Esophagus mucosa (tissue), 1 donor: ENCODE data around the gene SMIM43. TPM values are rescaled to one million over a fixed set of nuclear protein-coding genes. Genes with fewer than 3 reads are reported as not detected.
"Not testable (repeated sequence)": the region's sequence is repeated elsewhere in the genome, so short reads cannot be mapped to it uniquely, and the experiment has no call there.

Experiments used
- ATAC-seq: fragments of 200-7000 bp; cut with Tn5 transposase; one replicate; pipeline ENCODE4 v1.9.1; 2020
- total RNA-seq: library from RNA; stranded (reverse); gene quantifications from one replicate; pipeline ENCODE4 v1.2.4, GENCODE V29; 2023
- donor health status: DM: yes; HTN: yes; CAD: no.

The SMIM43 gene
- total RNA-seq, 1 donor from 2014 or later = not detected

- ATAC-seq = no peak
Observed at GRCh38 chr4:121734571-121734970, 30.4 kb downstream of the SMIM43 start.

GRCh38 chr4:121733942-121734341, 31.0 kb downstream of the SMIM43 start:
- no peak for ATAC-seq

GRCh38 chr4:121729753-121730152, 35.2 kb downstream of the SMIM43 start:
- ATAC-seq = not testable (repeated sequence)

DNA sequence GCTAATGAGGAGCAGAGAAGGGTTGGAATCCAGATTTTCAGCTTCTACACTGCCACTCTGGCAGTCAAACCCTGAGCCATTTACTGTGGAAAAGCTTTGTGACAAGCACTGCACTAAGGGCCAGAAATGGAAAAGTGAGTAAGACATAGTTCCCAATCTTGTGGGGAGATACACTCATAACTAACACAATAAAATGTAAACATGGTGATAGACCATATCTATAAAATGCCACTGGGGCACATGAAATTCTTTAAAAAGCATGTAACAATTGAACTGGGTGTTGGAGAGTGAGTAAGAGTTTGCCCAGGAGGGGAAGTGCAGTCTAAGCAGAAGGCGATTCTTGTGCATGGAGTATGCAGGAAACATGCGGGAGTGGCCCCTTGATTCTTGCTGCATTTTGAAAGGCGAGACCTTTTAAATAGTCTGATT, 36.2 kb downstream of the SMIM43 start:
- no peak for ATAC-seq

DNA sequence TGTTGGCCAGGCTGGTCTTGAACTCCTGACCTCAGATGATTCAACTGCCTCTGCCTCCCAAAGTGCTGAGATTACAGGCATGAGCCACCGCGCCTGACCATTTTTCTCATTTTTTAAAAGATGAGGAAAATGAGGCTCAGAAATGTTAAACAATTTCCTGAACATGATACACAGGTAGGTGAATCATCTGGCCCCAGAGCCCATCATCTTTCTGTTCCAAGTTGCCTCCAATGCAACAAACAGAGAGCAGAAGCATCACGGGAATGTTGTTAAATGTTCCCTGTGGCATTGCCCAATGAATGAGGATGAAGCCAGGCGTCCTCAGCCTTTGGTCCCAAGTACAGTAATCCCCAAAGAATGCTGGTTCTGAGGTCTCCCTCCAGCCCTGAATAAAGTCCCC, 36.9 kb downstream of the SMIM43 start:
- no peak for ATAC-seq

DNA sequence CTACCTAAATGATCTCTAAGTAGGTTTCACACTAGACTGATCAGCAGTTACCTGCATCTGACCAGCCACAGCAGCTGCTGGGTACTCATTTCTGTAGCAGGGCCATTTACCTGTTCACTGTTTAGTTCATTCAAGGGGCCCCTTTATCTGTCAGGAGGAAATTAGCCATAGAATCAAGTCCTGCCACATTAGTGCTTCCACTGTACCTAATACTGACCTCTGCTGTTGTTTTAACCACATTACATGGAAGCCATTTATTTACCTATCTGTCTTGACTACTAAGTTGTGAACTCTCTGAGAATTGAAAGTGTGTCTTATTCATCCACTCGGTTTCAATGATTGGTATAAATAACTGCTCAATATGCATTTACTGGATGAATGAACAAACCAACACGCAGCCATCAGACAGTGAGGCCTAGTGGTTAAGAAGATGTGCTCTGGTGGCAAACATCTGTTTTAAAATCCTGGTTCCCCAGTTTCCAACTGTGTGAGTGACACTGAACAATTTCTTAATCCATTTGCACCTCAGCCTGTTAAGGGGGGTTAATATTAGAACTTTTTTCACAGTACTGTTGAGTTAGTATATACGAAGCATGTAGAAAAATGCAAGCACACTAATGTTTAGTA, 38.2 kb downstream of the SMIM43 start:
- peak; percentile 76 for ATAC-seq

DNA sequence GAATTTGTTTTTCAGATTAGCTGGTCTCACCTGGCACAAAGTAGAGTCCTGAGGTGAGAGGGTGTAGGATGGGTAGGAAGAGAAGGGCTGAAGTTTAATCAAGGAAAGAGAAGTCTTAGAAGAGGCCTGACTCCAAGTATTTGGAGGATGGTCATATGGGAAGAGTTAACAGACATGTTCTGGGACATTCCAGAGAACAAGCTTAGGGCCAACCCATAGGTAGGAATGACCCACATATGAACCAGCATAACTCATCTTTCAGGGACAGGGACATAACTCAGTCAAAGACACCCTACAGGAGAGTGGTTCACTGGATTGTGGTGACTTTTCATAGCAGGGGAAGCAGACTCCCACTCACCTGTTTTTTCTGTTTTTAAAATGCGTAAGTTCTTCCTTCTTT, 40.3 kb downstream of the SMIM43 start:
- ATAC-seq = no peak

- no peak for ATAC-seq
Observed at GRCh38 chr4:121721700-121722099, 43.3 kb downstream of the SMIM43 start.

- ATAC-seq = no peak
Observed at GRCh38 chr4:121720109-121720508, 44.9 kb downstream of the SMIM43 start.

GRCh38 chr4:121717680-121718237, 47.2 kb downstream of the SMIM43 start:
- ATAC-seq = no peak

GRCh38 chr4:121714548-121714947, 50.4 kb downstream of the SMIM43 start:
- no peak for ATAC-seq

GRCh38 chr4:121712783-121713182, 52.2 kb downstream of the SMIM43 start:
- no peak for ATAC-seq

GRCh38 chr4:121712001-121712651, 52.8 kb downstream of the SMIM43 start:
- no peak for ATAC-seq

- peak; percentile 74 for ATAC-seq
Observed at GRCh38 chr4:121711263-121712000, 53.5 kb downstream of the SMIM43 start.

DNA sequence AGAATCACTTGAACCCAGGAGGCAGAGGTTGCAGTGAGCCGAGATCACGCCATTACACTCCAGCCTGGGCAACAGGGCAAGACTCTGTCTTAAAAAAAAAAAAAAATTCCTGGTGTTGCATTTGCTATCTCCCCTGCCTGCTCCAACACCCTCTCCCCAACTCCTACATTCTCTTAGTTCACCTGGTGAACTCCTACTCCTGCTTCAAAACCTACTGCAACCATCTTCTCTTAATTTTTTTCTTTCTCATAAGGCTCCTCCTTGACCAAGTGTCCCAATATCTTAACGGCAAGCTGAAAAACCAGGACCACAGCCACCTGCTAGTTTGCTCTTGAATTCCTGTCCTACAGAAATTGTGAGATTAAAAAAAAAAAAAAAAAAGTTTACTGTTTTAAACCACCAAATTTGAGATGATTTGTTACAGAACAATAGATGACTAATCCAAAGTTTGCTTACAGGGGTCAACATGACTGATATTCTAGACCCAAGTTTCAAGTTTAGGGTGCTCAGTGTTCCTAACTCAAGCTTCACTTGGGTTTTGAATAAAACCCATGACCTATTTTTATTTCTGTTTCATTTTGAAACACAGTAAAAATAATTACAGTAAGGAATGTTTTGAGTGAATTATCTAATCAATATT, 55.1 kb downstream of the SMIM43 start:
- no peak for ATAC-seq

Other genes with a start within 250 kb of the SMIM43 start
- gene ANXA5, start 68.2 kb downstream of the SMIM43 start, total RNA-seq = 96.4 TPM
- gene EXOSC9, start 36.2 kb upstream of the SMIM43 start, total RNA-seq = 12.8 TPM
- gene CCNA2, start 58.7 kb upstream of the SMIM43 start, total RNA-seq = 22.1 TPM
- gene BBS7, start 105.3 kb upstream of the SMIM43 start, total RNA-seq = 8.6 TPM
- gene TRPC3, start 186.9 kb upstream of the SMIM43 start, total RNA-seq = not detected